B cell (primary cell): ENCODE results near the gene IMPDH2. TPM values are rescaled to one million over a fixed set of nuclear protein-coding genes. Genes with fewer than 3 reads are reported as not detected.

Experiments used
- ATAC-seq: fragments of 200-7000 bp; cut with Tn5 transposase; one replicate; pipeline ENCODE4 v1.10.0; 2021; ENCODE audit warnings: low read depth, mild to moderate bottlenecking, moderate number of reproducible peaks, moderate library complexity
- CTCF ChIA-PET: fragments of 350-600 bp; sonication (Branson Sonifier 250); formaldehyde crosslinking; loops from one replicate; lab custom pipeline; 2021; ENCODE audit warnings: antibody characterized with exemption, inconsistent platforms; lab: Charles Lee
- POLR2A ChIA-PET: fragments of 350-600 bp; sonication (Branson Sonifier 250); formaldehyde crosslinking; loops from one replicate; lab custom pipeline; 2021; ENCODE audit warnings: antibody characterized with exemption; lab: Charles Lee
- DNase-seq: peaks from one replicate; pipeline ENCODE4 v3.0.0; 2013
- H2AFZ ChIP-seq: 2 replicates; pipeline ENCODE4 v1.6.1; 2012; ENCODE audit warnings: mild to moderate bottlenecking, low read depth, low read length; ENCODE audit not compliant: insufficient read depth, poor library complexity, severe bottlenecking
- H3K27ac ChIP-seq, 2 donors: 1 replicate in 1 of 2; 2 replicates in 1 of 2; pipeline ENCODE4 v1.5.1; 2012 to 2013; ENCODE audit warnings: low read length in 2 of 2, mild to moderate bottlenecking in 2 of 2, moderate library complexity in 1 of 2
- H3K27me3 ChIP-seq, 4 experiments: fragments of 200-600 bp in 1 of 4; sonication (generic) in 1 of 4; replicated peaks in 1 of 4; 1 replicate in 2 of 4; 2 replicates in 2 of 4; pipeline versions ENCODE4 v1.6.1 to v1.7.0; 2013 to 2016; ENCODE audit warnings: low read length in 3 of 4, mild to moderate bottlenecking in 2 of 4, mixed read lengths in 1 of 4, moderate library complexity in 1 of 4; ENCODE audit not compliant: insufficient read depth in 4 of 4, control insufficient read depth in 3 of 4; ENCODE audit errors: control extremely low read depth in 1 of 4
- H3K36me3 ChIP-seq, 2 experiments: replicated peaks in 1 of 2; 1 replicate in 1 of 2; 2 replicates in 1 of 2; pipeline versions ENCODE4 v1.6.1 to v1.7.1; 2013; ENCODE audit warnings: low read length in 1 of 2; ENCODE audit not compliant: insufficient read depth in 2 of 2, control insufficient read depth in 1 of 2; ENCODE audit errors: control extremely low read depth in 1 of 2, extremely low read depth in 1 of 2
- H3K4me1 ChIP-seq, 2 donors: fragments of 200-600 bp in 1 of 2; sonication (generic) in 1 of 2; 1 replicate in 1 of 2; 2 replicates in 1 of 2; pipeline versions ENCODE4 v1.5.1 to v1.6.1; 2013 to 2017; ENCODE audit warnings: low read length in 2 of 2; ENCODE audit not compliant: control insufficient read depth in 2 of 2, insufficient read depth in 2 of 2
- H3K4me2 ChIP-seq: replicated peaks from 2 replicates; pipeline ENCODE3; 2012; ENCODE audit warnings: mild to moderate bottlenecking, low read depth, low read length; ENCODE audit not compliant: poor library complexity, severe bottlenecking
- H3K4me3 ChIP-seq, 5 experiments: fragments of 200-600 bp in 1 of 5; sonication (generic) in 1 of 5; 1 replicate in 3 of 5; 2 replicates in 2 of 5; pipeline versions ENCODE4 v1.5.1 to v1.7.0; 2011 to 2016; ENCODE audit warnings: low read length in 4 of 5, mild to moderate bottlenecking in 4 of 5, low read depth in 2 of 5, control low read depth in 1 of 5, moderate library complexity in 1 of 5; ENCODE audit not compliant: insufficient read depth in 1 of 5; ENCODE audit errors: control extremely low read depth in 1 of 5, extremely low read depth in 1 of 5
- H3K79me2 ChIP-seq: fragments of 200-600 bp; sonication (generic); one replicate; pipeline ENCODE4 v1.6.0; 2016; ENCODE audit warnings: low read length; ENCODE audit not compliant: control insufficient read depth, insufficient read depth
- H3K9ac ChIP-seq: fragments of 200-600 bp; sonication (generic); 2 replicates; pipeline ENCODE4 v1.6.1; 2017; ENCODE audit warnings: mild to moderate bottlenecking, low read length, moderate library complexity
- H3K9me3 ChIP-seq, 3 donors: one replicate each; pipeline versions ENCODE4 v1.6.1 to v1.7.1; 2013; ENCODE audit warnings: low read length in 2 of 3; ENCODE audit not compliant: control insufficient read depth in 2 of 3, insufficient read depth in 1 of 3; ENCODE audit errors: control extremely low read depth in 1 of 3
- H4K20me1 ChIP-seq: 2 replicates; pipeline ENCODE4 v1.6.0; 2012; ENCODE audit warnings: mild to moderate bottlenecking, low read length; ENCODE audit not compliant: insufficient read depth, control insufficient read depth, poor library complexity, severe bottlenecking
- H3K27ac Mint-ChIP-seq: one replicate; pipeline ENCODE4 v1.8.0; 2021; ENCODE audit warnings: mixed read lengths
- H3K27me3 Mint-ChIP-seq: one replicate; pipeline ENCODE4 v1.8.0; 2021; ENCODE audit warnings: mixed read lengths
- H3K4me1 Mint-ChIP-seq: one replicate; pipeline ENCODE4 v1.8.0; 2021; ENCODE audit warnings: mixed read lengths
- H3K4me3 Mint-ChIP-seq: one replicate; pipeline ENCODE4 v1.8.0; 2021; ENCODE audit warnings: mixed read lengths
- H3K9me3 Mint-ChIP-seq: one replicate; pipeline ENCODE4 v1.8.0; 2022; ENCODE audit warnings: mixed read lengths; ENCODE audit not compliant: insufficient read depth
- EZH2 ChIP-seq: IDR thresholded peaks from 2 replicates; pipeline ENCODE4 v1.6.1; 2012; ENCODE audit warnings: borderline replicate concordance, low read depth, mild to moderate bottlenecking, moderate library complexity, low read length; ENCODE audit not compliant: insufficient read depth, poor library complexity, severe bottlenecking
- WGBS: methylation state at CpG from one replicate; pipeline ENCODE4 v1.1.5; 2013; ENCODE audit warnings: missing lambda C conversion rate; ENCODE audit not compliant: insufficient coverage; 5-methylcytosine and 5-hydroxymethylcytosine counted together
- intact Hi-C: fragments of 100-400 bp; cut with micrococcal nuclease; formaldehyde crosslinking; loops from one replicate; pipeline ENCODE4 v1.10.0; 2022
- polyA plus RNA-seq: library from polyadenylated mRNA; depleted of rRNA; stranded (reverse); fragments of >200 nt; gene quantifications from 2 replicates; pipeline ENCODE4 v1.2.3, GENCODE V29; 2012
- total RNA-seq, 2 donors: library from RNA; stranded (reverse); fragments of 120-200 nt in 1 of 2; gene quantifications; 1 replicate in 1 of 2; 2 replicates in 1 of 2; pipeline versions ENCODE4 v1.2.3 to v1.2.4, GENCODE V29; 2013 to 2022
- TF ChIP-seq, protein P1 (sequence below): fragments of 200-600 bp; IDR thresholded peaks from one replicate; pipeline ENCODE4 v1.8.0; 2022; ENCODE audit warnings: antibody characterized with exemption, mild to moderate bottlenecking

The IMPDH2 gene
- total and polyA plus RNA-seq, 2 donors (not counting 1 experiment from before 2014, with no cell fraction given): 171 to 193 TPM

GRCh38 chr3:49001155-49001554, 28.0 kb downstream of the IMPDH2 start:
- DNase-seq: no peak
- TF ChIP-seq, protein P1, sequence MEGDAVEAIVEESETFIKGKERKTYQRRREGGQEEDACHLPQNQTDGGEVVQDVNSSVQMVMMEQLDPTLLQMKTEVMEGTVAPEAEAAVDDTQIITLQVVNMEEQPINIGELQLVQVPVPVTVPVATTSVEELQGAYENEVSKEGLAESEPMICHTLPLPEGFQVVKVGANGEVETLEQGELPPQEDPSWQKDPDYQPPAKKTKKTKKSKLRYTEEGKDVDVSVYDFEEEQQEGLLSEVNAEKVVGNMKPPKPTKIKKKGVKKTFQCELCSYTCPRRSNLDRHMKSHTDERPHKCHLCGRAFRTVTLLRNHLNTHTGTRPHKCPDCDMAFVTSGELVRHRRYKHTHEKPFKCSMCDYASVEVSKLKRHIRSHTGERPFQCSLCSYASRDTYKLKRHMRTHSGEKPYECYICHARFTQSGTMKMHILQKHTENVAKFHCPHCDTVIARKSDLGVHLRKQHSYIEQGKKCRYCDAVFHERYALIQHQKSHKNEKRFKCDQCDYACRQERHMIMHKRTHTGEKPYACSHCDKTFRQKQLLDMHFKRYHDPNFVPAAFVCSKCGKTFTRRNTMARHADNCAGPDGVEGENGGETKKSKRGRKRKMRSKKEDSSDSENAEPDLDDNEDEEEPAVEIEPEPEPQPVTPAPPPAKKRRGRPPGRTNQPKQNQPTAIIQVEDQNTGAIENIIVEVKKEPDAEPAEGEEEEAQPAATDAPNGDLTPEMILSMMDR: no peak
- no peak for TF ChIP-seq EZH2
- ATAC-seq: no peak
- ChIA-PET POLR2A (no interaction called here), CTCF (no interaction called here)
- Histone ChIP-seq H3K4me1 (peaks cover 1% of the 10 kb centered on the region in 2 donors), H3K4me2 (no peak overlapping the region), H3K4me3 (no peak overlapping the region), H3K27me3 (no peaks in the 10 kb centered on the region), H3K36me3 (peaks cover 0 to 5% of the 10 kb centered on the region in 2 experiments), H3K79me2 (peaks cover 6% of the 10 kb centered on the region), H3K9me3 (no peaks in the 10 kb centered on the region), H4K20me1 (no peaks in the 10 kb centered on the region), H3K27ac (no peak overlapping the region), H2AFZ (no peak overlapping the region), H3K9ac (no peak overlapping the region)
- WGBS: 96% methylated on average over 6 of the region's 6 CpGs
- Mint-ChIP-seq H3K27ac (no peak overlapping the region), H3K4me3 (no peak overlapping the region), H3K4me1 (peaks cover under 1% of the 10 kb centered on the region), H3K27me3 (no peaks in the 10 kb centered on the region), H3K9me3 (no peaks in the 10 kb centered on the region)
- intact Hi-C loops: no loop called here

DNA sequence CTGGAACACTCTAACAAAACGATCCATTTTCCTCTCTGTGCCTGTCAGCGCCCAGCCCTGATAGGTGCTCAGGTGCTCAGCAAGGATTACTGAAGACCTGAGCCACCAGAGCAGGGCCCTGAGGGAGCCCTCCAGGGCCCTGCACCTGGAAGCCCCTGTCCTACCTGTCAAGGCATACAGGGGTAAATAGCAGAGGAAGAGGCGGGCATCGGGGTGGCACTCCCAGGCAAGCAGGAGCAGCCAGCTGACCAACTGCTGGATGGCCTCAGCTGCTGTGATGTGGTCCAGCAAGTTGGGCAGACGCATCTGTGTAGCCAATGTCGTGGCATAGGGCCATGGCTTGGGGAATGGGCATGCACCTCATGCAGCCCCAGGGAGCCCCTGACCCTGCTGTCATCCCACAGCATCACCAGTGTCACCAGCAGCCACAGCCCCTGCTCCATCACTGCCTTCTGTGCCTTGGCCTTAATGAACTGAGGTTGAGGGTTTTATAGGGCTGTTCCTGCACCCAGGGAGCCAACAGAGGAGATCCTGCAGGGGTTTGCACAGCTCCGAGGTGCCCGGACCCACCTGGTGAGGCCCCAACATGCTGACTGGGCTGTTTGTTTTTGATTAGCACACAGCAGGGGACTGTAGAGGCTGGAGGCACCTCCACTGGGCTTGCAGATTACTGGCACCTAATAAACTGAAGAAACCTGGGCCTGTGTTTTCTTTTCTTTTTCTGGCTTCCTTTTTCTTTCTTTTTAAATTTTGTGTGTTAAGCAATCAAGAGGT, 29.9 kb downstream of the IMPDH2 start:
- CTCF ChIA-PET: no interaction called here

More for the DNA sequence above, 29.9 kb downstream of the IMPDH2 start:
- no peaks in the 10 kb centered on the region for H3K9me3 ChIP-seq
- Mint-ChIP-seq H3K4me3 (no peak overlapping the region), H3K4me1 (no peaks in the 10 kb centered on the region), H3K9me3 (no peaks in the 10 kb centered on the region), H3K27ac (no peak overlapping the region), H3K27me3 (no peaks in the 10 kb centered on the region)
- TF ChIP-seq, protein P1: no peak
- no peak for TF ChIP-seq EZH2
- peaks cover 0 to 8% of the 10 kb centered on the region in 2 experiments for H3K36me3 ChIP-seq
- no peak overlapping the region for H3K4me2 ChIP-seq
- no peaks in the 10 kb centered on the region for H3K79me2 ChIP-seq
- POLR2A ChIA-PET: no interaction called here
- H3K27ac ChIP-seq: no peak overlapping the region
- ATAC-seq (no peak), DNase-seq (no peak)
- H3K4me3 ChIP-seq: no peak overlapping the region
- no peak overlapping the region for H2AFZ ChIP-seq
- no peaks in the 10 kb centered on the region for H4K20me1 ChIP-seq
- H3K4me1 ChIP-seq: no peaks in the 10 kb centered on the region
- intact Hi-C loops: no loop called here
- H3K27me3 ChIP-seq: no peaks in the 10 kb centered on the region
- no peak overlapping the region for H3K9ac ChIP-seq
- WGBS: 95% methylated on average over 8 of the region's 8 CpGs
